ENCODE data around the gene PHLDB3.
A peak's percentile ranks its signal among the peaks of the same experiment; 100 is the strongest.
"Not testable (repeated sequence)": the region's sequence is repeated elsewhere in the genome, so short reads cannot be mapped to it uniquely, and the experiment has no call there.

The PHLDB3 gene

DNA sequence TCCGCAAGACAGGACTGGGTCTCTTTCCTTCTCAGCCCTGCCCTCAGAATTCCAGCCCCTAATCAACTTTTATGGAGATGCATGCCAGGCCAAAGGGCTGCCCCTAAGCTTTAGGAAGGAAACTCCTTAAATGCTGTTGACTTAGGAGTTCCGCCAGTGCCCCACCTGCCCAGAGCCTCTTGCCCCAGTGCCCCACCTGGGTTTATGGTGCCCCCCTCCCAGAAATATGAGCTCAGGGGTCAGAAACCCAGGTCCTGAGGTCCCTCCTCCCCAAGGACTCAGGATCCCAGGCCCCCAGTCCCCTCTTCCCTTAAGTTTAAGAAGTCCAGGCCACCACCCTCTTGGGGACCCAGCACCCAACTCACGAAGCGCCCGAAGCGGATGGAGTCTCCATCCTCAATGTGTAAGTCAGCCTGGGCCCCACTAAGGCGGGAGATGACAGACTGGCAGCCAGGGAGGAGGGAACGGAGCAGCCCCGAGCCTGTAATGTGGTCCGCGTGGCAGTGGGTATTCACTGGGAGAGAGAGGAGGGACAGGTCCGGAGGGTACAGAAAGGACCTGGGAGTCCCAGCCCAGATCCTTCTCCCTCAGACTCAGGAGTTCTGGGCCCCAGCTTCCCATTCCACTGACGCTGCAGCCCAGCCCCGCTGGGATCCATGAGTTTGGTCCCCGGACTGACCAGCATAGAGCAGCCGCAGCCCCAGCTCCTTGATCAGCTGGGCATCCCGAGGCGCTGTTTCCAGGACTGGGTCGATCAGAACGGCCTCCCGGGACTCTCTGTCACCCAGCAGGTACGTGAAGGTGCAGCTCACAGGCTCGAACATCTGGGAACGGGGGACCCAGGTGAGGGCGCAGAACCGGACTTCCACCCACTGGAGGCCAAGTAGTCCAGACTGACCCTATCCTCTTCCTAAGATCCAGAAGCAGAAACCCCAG lies 21.6 kb upstream of the PHLDB3 start:
- no peak for DNase-seq (ENCODE audit: extremely low read depth, insufficient read length)
- TF ChIP-seq, protein P1, sequence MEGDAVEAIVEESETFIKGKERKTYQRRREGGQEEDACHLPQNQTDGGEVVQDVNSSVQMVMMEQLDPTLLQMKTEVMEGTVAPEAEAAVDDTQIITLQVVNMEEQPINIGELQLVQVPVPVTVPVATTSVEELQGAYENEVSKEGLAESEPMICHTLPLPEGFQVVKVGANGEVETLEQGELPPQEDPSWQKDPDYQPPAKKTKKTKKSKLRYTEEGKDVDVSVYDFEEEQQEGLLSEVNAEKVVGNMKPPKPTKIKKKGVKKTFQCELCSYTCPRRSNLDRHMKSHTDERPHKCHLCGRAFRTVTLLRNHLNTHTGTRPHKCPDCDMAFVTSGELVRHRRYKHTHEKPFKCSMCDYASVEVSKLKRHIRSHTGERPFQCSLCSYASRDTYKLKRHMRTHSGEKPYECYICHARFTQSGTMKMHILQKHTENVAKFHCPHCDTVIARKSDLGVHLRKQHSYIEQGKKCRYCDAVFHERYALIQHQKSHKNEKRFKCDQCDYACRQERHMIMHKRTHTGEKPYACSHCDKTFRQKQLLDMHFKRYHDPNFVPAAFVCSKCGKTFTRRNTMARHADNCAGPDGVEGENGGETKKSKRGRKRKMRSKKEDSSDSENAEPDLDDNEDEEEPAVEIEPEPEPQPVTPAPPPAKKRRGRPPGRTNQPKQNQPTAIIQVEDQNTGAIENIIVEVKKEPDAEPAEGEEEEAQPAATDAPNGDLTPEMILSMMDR (IDR thresholded peaks at IDR 0.05; ENCODE audit: insufficient read depth, low read length, poor library complexity, severe bottlenecking), result no peak
- H3K27me3 ChIP-seq (replicated peaks; ENCODE audit: control insufficient read depth, insufficient read depth, low read length), result no peaks in the 10 kb centered on the region
- no peaks in the 10 kb centered on the region; the same call in 1 of the 2 replicates for H3K36me3 ChIP-seq (ENCODE audit: control insufficient read depth, insufficient read depth, low read length)
- H3K4me3 ChIP-seq (replicated peaks; ENCODE audit: low read depth, low read length), result peak overlapping the region; percentile 94

DNA sequence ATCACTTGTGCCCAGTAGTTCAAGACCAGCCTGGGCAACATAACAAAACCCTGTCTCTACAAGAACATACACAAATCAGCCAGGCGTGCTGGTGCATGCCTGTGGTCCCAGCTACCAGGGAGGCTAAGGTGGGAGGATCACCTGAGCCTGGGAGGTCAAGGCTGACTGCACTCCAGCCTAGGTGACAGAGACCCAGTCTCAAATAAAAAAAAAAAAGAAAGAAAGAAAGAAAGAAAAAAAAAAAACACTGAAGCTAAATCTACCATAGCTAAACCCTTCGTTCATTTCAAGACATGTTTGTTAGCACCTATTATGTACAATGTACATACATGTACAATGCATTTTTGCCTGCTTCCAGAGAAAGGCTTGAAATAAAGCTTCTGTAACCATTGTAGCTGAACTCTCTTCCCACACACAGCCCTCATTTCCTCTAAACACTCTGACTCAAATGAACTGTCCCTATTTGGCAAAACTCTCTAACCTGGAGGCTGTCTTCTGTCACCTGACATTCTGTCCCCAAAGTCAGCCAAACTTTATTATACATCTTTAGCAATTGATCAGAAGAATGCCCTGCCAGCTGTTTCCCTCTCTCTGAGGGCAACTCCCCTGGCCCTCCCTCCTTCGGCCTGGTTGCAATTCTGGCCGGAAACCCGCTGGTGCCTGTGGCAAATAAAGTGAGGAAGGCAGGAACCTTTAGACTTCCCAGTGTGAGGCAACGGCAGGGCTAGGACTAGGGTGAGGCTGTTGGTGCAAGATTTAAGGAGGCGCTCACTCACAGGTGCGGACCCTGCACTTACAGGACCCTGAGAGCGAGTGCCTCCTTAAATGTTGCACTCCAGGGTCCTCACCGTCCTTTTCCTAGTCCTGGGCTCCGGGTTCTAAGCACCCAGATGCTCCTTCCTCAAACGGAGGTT lies 20.6 kb upstream of the PHLDB3 start:
- TF ChIP-seq, protein P1 (IDR thresholded peaks at IDR 0.05; ENCODE audit: insufficient read depth, low read length, poor library complexity, severe bottlenecking), result no peak
- no peaks in the 10 kb centered on the region for H3K27me3 ChIP-seq (replicated peaks; ENCODE audit: control insufficient read depth, insufficient read depth, low read length)
- DNase-seq (ENCODE audit: extremely low read depth, insufficient read length), result peak; percentile 47
- no peaks in the 10 kb centered on the region; the same call in 1 of the 2 replicates for H3K36me3 ChIP-seq (ENCODE audit: control insufficient read depth, insufficient read depth, low read length)
- peak overlapping the region; percentile 94 for H3K4me3 ChIP-seq (replicated peaks; ENCODE audit: low read depth, low read length)

DNA sequence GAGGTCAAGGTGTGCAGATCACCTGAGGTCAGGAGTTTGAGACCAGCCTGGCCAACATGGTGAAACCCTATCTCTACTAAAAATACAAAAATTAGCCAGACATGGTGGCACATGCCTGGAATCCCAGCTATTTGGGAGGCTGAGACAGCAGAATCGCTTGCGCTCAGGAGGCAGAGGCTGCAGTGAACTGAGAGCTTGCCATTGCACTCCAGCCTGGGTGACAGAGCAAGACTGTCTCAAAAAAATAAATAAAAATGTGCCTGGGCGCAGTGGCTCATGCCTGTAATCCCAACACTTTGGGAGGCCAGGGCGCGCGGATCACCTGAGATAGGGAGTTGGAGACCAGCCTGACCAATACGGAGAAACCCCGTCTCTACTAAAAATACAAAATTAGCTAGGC lies 19.1 kb upstream of the PHLDB3 start:
- not testable (repeated sequence) for H3K27me3 ChIP-seq (replicated peaks; ENCODE audit: control insufficient read depth, insufficient read depth, low read length); H3K36me3 ChIP-seq (ENCODE audit: control insufficient read depth, insufficient read depth, low read length); H3K4me3 ChIP-seq (replicated peaks; ENCODE audit: low read depth, low read length); DNase-seq (ENCODE audit: extremely low read depth, insufficient read length)

DNA sequence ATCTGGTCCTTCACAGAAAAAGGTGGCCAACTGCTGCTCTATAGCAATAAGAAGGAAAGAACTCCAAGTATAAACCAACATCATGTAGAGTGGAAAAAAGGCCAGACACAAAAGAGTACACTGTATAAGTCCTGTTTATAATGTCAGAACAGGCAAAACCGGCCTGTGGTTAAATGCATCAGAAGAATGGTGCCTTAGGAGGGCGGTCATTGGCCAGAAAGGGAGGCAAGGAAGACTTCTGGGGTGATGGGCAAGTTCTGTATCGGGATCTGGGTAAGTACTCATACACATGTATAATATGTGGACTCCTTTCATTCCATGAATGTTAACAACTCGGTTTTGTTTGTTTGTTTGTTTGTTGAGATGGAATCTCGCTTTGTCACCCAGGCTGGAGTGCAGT lies 18.4 kb upstream of the PHLDB3 start:
- Histone ChIP-seq H3K36me3 (ENCODE audit: control insufficient read depth, insufficient read depth, low read length) (no peaks in the 10 kb centered on the region; the same call in 1 of the 2 replicates), H3K27me3 (replicated peaks; ENCODE audit: control insufficient read depth, insufficient read depth, low read length) (no peaks in the 10 kb centered on the region), H3K4me3 (replicated peaks; ENCODE audit: low read depth, low read length) (no peak overlapping the region)
- no peak for DNase-seq (ENCODE audit: extremely low read depth, insufficient read length)
- TF ChIP-seq, protein P1 (IDR thresholded peaks at IDR 0.05; ENCODE audit: insufficient read depth, low read length, poor library complexity, severe bottlenecking), result no peak

DNA sequence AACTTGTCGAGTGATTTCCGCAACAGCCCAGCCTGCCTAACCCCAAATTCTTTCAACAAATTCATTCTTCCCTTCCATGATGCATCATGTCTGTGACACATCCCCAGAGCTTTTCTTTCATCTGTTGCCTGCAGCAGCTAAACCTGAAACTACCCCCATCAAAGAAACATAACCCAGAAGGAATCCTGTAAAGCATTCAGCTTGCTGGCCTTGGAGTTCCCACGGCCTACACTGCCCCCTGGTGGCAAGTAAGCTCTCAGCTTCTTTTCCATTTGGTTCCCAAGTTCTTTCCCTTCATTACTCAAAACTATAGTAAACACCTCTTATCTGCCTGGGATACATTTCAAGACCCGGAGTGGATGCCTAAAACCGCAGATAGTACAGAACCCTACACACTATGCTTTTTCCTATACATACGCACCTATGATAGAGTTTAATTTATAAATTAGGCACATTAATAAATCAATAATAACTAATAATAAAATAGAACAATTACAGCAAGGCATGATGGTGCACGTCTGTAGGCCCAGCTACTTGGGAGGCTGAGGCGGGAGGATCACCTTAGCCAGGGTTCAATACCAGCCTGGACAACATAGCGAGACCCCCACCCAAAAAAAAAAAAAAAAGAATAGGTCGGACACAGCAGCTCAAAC lies 15.0 kb upstream of the PHLDB3 start:
- DNase-seq (ENCODE audit: extremely low read depth, insufficient read length), result no peak
- Histone ChIP-seq H3K36me3 (ENCODE audit: control insufficient read depth, insufficient read depth, low read length) (no peaks in the 10 kb centered on the region; the same call in 1 of the 2 replicates), H3K27me3 (replicated peaks; ENCODE audit: control insufficient read depth, insufficient read depth, low read length) (no peaks in the 10 kb centered on the region), H3K4me3 (replicated peaks; ENCODE audit: low read depth, low read length) (no peak overlapping the region)
- TF ChIP-seq, protein P1 (IDR thresholded peaks at IDR 0.05; ENCODE audit: insufficient read depth, low read length, poor library complexity, severe bottlenecking), result peak; percentile 81
